ENCODE measurements around the gene ATXN7.
A peak's percentile ranks its signal among the peaks of the same experiment; 100 is the strongest.

The ATXN7 gene

DNA sequence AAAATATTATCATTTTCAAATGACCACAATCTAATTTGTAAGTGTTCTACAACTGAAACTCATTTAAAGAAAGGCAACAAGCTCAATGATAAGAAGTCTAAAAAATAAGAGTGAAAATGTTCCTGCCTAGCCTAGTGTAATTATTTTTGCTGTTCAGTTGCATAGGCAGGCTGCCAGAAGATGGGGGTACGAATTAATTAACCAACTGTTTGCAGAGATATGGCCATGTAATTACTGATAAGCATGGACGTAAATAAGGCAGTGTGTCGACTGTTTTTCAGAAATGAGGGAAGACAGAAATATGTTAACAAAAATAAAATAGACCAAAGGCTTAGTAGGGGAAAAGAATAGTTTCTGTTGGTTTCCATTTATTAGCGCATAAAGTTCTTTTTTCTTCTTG is 73.3 kb downstream of the ATXN7 start:
- peaks cover 8% of the 10 kb centered on the region for H3K36me3 Mint-ChIP-seq (ENCODE audit: low read depth)
- DNase-seq = no peak

GRCh38 chr3:63937661-63938651 is 74.3 kb downstream of the ATXN7 start:
- Mint-ChIP-seq H3K4me3 (no peak overlapping the region), H3K9me3 (no peaks in the 10 kb centered on the region), H3K27ac (peak overlapping the region; percentile 27), H3K27me3 (ENCODE audit: low read depth, poor library complexity) (no peaks in the 10 kb centered on the region), H3K4me1 (peaks cover 49% of the 10 kb centered on the region), H3K36me3 (ENCODE audit: low read depth) (peaks cover 10% of the 10 kb centered on the region)
- DNase-seq = no peak
- no peak for TF ChIP-seq CTCF (IDR thresholded peaks at IDR 0.05)

More for the DNA sequence above, 73.3 kb downstream of the ATXN7 start:
- no peak for TF ChIP-seq CTCF (IDR thresholded peaks at IDR 0.05)
- H3K27me3 Mint-ChIP-seq (ENCODE audit: low read depth, poor library complexity) = no peaks in the 10 kb centered on the region
- H3K27ac Mint-ChIP-seq = no peak overlapping the region
- H3K9me3 Mint-ChIP-seq = no peaks in the 10 kb centered on the region
- H3K4me1 Mint-ChIP-seq = peaks cover 57% of the 10 kb centered on the region
- H3K4me3 Mint-ChIP-seq = no peak overlapping the region

- Mint-ChIP-seq H3K4me1 (peaks cover 36% of the 10 kb centered on the region), H3K27me3 (ENCODE audit: low read depth, poor library complexity) (no peaks in the 10 kb centered on the region), H3K9me3 (no peaks in the 10 kb centered on the region), H3K4me3 (no peak overlapping the region), H3K27ac (no peak overlapping the region), H3K36me3 (ENCODE audit: low read depth) (peaks cover 13% of the 10 kb centered on the region)
- no peak for TF ChIP-seq CTCF (IDR thresholded peaks at IDR 0.05)
- DNase-seq = no peak
Observed at GRCh38 chr3:63940389-63940757, 76.7 kb downstream of the ATXN7 start.

DNA sequence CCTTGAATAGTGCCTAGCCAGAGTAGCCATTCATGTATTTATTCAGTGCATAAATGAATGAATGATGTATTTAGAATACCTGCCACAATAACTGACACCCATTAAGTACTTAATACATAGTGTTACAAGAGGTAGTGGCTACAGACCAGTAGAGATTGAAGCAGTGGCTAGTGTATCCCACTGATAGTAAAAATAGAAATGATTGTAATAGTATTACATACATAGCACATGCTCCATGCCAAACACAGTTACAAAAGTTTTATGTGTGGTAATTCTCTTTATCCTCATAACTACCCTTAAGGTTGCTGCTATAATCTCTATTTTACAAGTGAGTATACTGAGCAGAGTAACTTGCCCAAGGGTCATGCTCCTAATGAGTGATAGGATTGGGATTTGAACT is 78.9 kb downstream of the ATXN7 start:
- TF ChIP-seq CTCF (IDR thresholded peaks at IDR 0.05) = no peak
- no peak for DNase-seq
- H3K4me1 Mint-ChIP-seq = peaks cover 38% of the 10 kb centered on the region
- H3K27me3 Mint-ChIP-seq (ENCODE audit: low read depth, poor library complexity) = no peaks in the 10 kb centered on the region
- H3K4me3 Mint-ChIP-seq = no peak overlapping the region
- no peak overlapping the region for H3K27ac Mint-ChIP-seq
- no peaks in the 10 kb centered on the region for H3K9me3 Mint-ChIP-seq
- H3K36me3 Mint-ChIP-seq (ENCODE audit: low read depth) = peaks cover 13% of the 10 kb centered on the region

- Mint-ChIP-seq H3K36me3 (ENCODE audit: low read depth) (peaks cover 13% of the 10 kb centered on the region), H3K27ac (no peak overlapping the region), H3K4me3 (no peak overlapping the region), H3K4me1 (peaks cover 33% of the 10 kb centered on the region), H3K9me3 (no peaks in the 10 kb centered on the region), H3K27me3 (ENCODE audit: low read depth, poor library complexity) (no peaks in the 10 kb centered on the region)
- TF ChIP-seq CTCF (IDR thresholded peaks at IDR 0.05) = no peak
- no peak for DNase-seq
Observed at GRCh38 chr3:63943678-63944077, 80.0 kb downstream of the ATXN7 start.

Measured in nephron progenitor cell (in vitro differentiated cells).